ENCODE results near the gene CCDC71.
A peak's percentile ranks its signal among the peaks of the same experiment; 100 is the strongest.

DNA sequence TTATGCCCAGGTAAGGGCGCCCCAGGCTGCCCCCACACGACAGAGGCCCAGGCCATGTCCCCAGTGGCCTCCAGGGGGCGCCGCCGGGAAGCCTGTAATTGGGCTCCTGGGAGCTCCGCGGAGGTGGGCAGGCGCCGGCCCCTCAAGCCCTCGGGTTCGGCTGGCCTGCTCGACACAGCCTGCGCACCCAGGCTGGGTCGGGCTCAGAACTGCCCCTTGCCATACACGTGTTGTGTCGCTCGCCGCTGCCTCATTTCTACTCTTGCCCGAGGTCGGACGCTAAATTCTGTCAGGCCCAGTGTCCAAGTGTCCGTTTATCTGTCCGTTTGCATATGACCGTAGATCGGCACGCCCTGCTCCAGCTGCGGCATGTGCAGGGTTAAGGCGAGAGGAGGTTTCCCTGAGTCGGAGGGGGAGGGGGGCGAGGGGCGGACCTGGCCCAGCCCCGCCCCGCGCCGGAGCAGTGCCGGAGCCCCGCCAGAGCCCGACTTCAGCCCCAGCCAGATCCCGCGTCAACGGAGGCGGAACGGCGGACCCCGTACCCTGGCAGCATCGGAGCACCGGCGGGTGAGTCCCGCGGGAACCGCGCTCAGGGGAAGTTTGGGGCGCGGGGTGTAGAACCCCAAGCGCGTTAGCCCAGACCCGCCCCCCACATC lies 5.1 kb upstream of the CCDC71 start, which contains the start of gene KLHDC8B:
- 0 out of 2 replicates have a peak, but pooled peaks have one; percentile 34 for TF ChIP-seq SIN3A (IDR thresholded peaks at IDR 0.05; ENCODE audit: borderline replicate concordance, insufficient read depth, low read length)
- peak; percentile 36; the same call in 1 of the 2 replicates for TF ChIP-seq TAF1 (IDR thresholded peaks at IDR 0.05; ENCODE audit: borderline replicate concordance, insufficient read depth, low read length)
- TF ChIP-seq POLR2AphosphoS5 (IDR thresholded peaks at IDR 0.05; ENCODE audit: low read depth, low read length): peak; percentile 24; the same call in 1 of the 2 replicates

All from PFSK-1 (cell line).